ENCODE results near the gene TECPR1. TPM values are rescaled to one million over a fixed set of nuclear protein-coding genes. Genes with fewer than 3 reads are reported as not detected.

Gene TECPR1
- total and polyA plus RNA-seq, 2 donors (not counting 1 experiment from before 2014, with no cell fraction given), result 3.7 to 39.0 TPM

DNA sequence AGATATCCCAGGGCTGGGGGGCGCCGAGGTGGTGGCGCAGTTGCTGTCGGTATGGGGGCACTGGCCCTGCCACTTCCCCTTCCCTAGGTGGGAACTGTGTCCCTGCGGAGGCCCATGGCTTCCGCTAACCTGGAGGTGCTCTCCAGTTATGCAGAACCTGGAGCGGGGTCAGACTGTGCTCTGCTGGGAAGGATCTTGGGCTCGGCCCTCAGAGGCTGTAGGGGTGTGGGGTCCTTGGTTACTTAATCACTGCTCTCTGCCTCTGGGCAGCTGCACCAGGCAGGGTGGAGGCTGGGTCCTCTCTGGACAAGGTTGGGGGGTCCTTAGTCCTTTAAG lies 31.8 kb upstream of the TECPR1 start:
- Histone ChIP-seq H3K4me1 (ENCODE audit: control insufficient read depth, extremely low read depth, insufficient read depth, low read length) (peaks cover 28% of the 10 kb centered on the region), H3K27me3 (ENCODE audit: control insufficient read depth, insufficient read depth, low read length) (no peaks in the 10 kb centered on the region), H3K9ac (ENCODE audit: insufficient read depth, low read length) (no peak overlapping the region), H3K27ac (ENCODE audit: insufficient read depth, low read length) (peak overlapping the region; percentile 88), H4K20me1 (ENCODE audit: control insufficient read depth, extremely low read depth, insufficient read depth, low read length) (no peaks in the 10 kb centered on the region), H3K9me3 (ENCODE audit: control insufficient read depth, insufficient read depth, low read depth, low read length) (no peaks in the 10 kb centered on the region), H3K4me3 (replicated peaks in 1 of 4; ENCODE audit: control extremely low read depth in 1 of 4, insufficient read depth in 1 of 4, low read depth in 3 of 4, low read length in 4 of 4) (peak overlapping the region; percentile 52 to 98 (median 73)), H3K4me2 (ENCODE audit: extremely low read depth, insufficient read depth, low read length) (peak overlapping the region; percentile 91), H2AFZ (ENCODE audit: low read length) (no peak overlapping the region), H3K79me2 (ENCODE audit: control insufficient read depth, insufficient read depth, low read length) (peaks cover 71% of the 10 kb centered on the region), H3K36me3 (ENCODE audit: control insufficient read depth, insufficient read depth, low read length) (peaks cover 16% of the 10 kb centered on the region)
- TF ChIP-seq, protein P1, sequence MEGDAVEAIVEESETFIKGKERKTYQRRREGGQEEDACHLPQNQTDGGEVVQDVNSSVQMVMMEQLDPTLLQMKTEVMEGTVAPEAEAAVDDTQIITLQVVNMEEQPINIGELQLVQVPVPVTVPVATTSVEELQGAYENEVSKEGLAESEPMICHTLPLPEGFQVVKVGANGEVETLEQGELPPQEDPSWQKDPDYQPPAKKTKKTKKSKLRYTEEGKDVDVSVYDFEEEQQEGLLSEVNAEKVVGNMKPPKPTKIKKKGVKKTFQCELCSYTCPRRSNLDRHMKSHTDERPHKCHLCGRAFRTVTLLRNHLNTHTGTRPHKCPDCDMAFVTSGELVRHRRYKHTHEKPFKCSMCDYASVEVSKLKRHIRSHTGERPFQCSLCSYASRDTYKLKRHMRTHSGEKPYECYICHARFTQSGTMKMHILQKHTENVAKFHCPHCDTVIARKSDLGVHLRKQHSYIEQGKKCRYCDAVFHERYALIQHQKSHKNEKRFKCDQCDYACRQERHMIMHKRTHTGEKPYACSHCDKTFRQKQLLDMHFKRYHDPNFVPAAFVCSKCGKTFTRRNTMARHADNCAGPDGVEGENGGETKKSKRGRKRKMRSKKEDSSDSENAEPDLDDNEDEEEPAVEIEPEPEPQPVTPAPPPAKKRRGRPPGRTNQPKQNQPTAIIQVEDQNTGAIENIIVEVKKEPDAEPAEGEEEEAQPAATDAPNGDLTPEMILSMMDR (conservative IDR thresholded peaks at IDR 0.05 in 1 of 2, IDR thresholded peaks at IDR 0.05 in 1 of 2; ENCODE audit: low read depth in 1 of 2, low read length in 2 of 2), result no peak
- no peak for TF ChIP-seq EZH2 (IDR thresholded peaks at IDR 0.05; ENCODE audit: low read length, missing control alignments)
- no peak for DNase-seq (ENCODE audit: low read depth in 2 of 2)

DNA sequence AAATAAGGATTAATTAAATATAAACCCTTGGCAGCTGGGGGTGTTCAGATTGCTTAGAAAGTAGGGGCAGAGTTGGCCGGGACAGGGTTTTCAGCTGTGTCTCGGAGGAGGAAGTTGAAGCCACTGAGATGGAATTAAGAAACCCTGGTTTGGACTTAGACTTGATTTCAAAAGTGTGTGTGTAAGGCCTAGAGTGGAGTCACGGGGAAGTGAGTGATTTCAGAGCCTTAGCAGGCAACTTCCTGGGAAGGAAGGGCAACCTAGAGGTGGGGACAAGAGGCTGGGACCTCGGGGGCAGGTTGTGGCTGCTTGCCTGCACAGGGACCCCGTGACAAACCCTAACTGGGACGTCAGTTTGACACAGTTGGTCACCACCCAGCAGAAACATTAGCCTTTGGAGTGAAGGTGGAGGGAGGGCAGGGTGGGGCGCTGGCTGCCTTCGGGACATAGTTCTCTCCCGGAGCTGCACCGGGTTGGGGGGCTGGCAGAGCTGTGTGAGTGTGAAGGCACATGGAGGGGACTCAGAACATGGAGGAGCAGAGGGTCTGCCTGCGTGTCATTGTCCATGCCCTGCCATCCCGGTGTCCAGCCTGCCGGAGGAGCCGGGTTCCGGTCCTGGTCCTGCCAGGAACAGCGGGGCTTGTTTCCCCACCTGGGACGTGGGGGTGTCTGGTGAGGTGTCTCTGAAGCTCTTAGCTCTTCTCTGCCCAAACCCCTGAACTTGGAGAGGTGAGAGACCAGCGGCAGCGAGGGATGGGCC lies 31.3 kb upstream of the TECPR1 start:
- no peaks in the 10 kb centered on the region for H3K27me3 ChIP-seq (ENCODE audit: control insufficient read depth, insufficient read depth, low read length)
- H3K36me3 ChIP-seq (ENCODE audit: control insufficient read depth, insufficient read depth, low read length), result peaks cover 16% of the 10 kb centered on the region
- peak overlapping the region; percentile 52 to 98 (median 73) for H3K4me3 ChIP-seq (replicated peaks in 1 of 4; ENCODE audit: control extremely low read depth in 1 of 4, insufficient read depth in 1 of 4, low read depth in 3 of 4, low read length in 4 of 4)
- peak overlapping the region; percentile 93 for H3K9ac ChIP-seq (ENCODE audit: insufficient read depth, low read length)
- TF ChIP-seq, protein P1 (conservative IDR thresholded peaks at IDR 0.05 in 1 of 2, IDR thresholded peaks at IDR 0.05 in 1 of 2; ENCODE audit: low read depth in 1 of 2, low read length in 2 of 2), result no peak
- no peak for TF ChIP-seq EZH2 (IDR thresholded peaks at IDR 0.05; ENCODE audit: low read length, missing control alignments)
- peaks cover 66% of the 10 kb centered on the region for H3K79me2 ChIP-seq (ENCODE audit: control insufficient read depth, insufficient read depth, low read length)
- H3K27ac ChIP-seq (ENCODE audit: insufficient read depth, low read length), result peak overlapping the region; percentile 88
- H4K20me1 ChIP-seq (ENCODE audit: control insufficient read depth, extremely low read depth, insufficient read depth, low read length), result no peaks in the 10 kb centered on the region
- peak; percentile 56 to 64 for DNase-seq (ENCODE audit: low read depth in 2 of 2)
- H3K4me1 ChIP-seq (ENCODE audit: control insufficient read depth, extremely low read depth, insufficient read depth, low read length), result peaks cover 28% of the 10 kb centered on the region
- H3K4me2 ChIP-seq (ENCODE audit: extremely low read depth, insufficient read depth, low read length), result peak overlapping the region; percentile 91
- H3K9me3 ChIP-seq (ENCODE audit: control insufficient read depth, insufficient read depth, low read depth, low read length), result no peaks in the 10 kb centered on the region
- H2AFZ ChIP-seq (ENCODE audit: low read length), result no peak overlapping the region

GRCh38 chr7:98282703-98283102 lies 30.7 kb upstream of the TECPR1 start:
- Histone ChIP-seq H4K20me1 (ENCODE audit: control insufficient read depth, extremely low read depth, insufficient read depth, low read length) (no peaks in the 10 kb centered on the region), H3K9ac (ENCODE audit: insufficient read depth, low read length) (peak overlapping the region; percentile 93), H3K4me1 (ENCODE audit: control insufficient read depth, extremely low read depth, insufficient read depth, low read length) (peaks cover 28% of the 10 kb centered on the region), H3K27ac (ENCODE audit: insufficient read depth, low read length) (peak overlapping the region; percentile 88), H3K27me3 (ENCODE audit: control insufficient read depth, insufficient read depth, low read length) (no peaks in the 10 kb centered on the region), H3K79me2 (ENCODE audit: control insufficient read depth, insufficient read depth, low read length) (peaks cover 60% of the 10 kb centered on the region), H3K36me3 (ENCODE audit: control insufficient read depth, insufficient read depth, low read length) (peaks cover 11% of the 10 kb centered on the region), H3K4me3 (replicated peaks in 1 of 4; ENCODE audit: control extremely low read depth in 1 of 4, insufficient read depth in 1 of 4, low read depth in 3 of 4, low read length in 4 of 4) (peak overlapping the region; percentile 52 to 98 (median 73)), H3K4me2 (ENCODE audit: extremely low read depth, insufficient read depth, low read length) (peak overlapping the region; percentile 91), H3K9me3 (ENCODE audit: control insufficient read depth, insufficient read depth, low read depth, low read length) (no peaks in the 10 kb centered on the region), H2AFZ (ENCODE audit: low read length) (no peak overlapping the region)
- peak in 1 of 2 donors; percentile 14 for DNase-seq (ENCODE audit: low read depth in 2 of 2)
- no peak for TF ChIP-seq EZH2 (IDR thresholded peaks at IDR 0.05; ENCODE audit: low read length, missing control alignments)
- TF ChIP-seq, protein P1 (conservative IDR thresholded peaks at IDR 0.05 in 1 of 2, IDR thresholded peaks at IDR 0.05 in 1 of 2; ENCODE audit: low read depth in 1 of 2, low read length in 2 of 2), result no peak
